ENCODE results near the gene ZNG1E. TPM values are rescaled to one million over a fixed set of nuclear protein-coding genes. Genes with fewer than 3 reads are reported as not detected.
"Not testable (repeated sequence)": the region's sequence is repeated elsewhere in the genome, so short reads cannot be mapped to it uniquely, and the experiment has no call there.

Gene ZNG1E
- total RNA-seq (10 to 100 TPM; 48.3 to 53.2 TPM), polyA plus RNA-seq (ENCODE audit: insufficient read depth, low read depth, low replicate concordance) (23.5 TPM)
- long read RNA-seq, donor 1, transcript CBWD5-202 (3 exons, 1,347 nt): major isoform, 17 of 28 reads
- long read RNA-seq, donor 1, partial matches to known transcripts: 5 of 28 reads
- long read RNA-seq, donor 1, other reads (novel, unspliced or antisense): 0 of 28 reads
- long read RNA-seq, donor 2, transcript CBWD5-202 (3 exons, 1,347 nt): major isoform, 6 of 16 reads
- long read RNA-seq, donor 2, partial matches to known transcripts: 8 of 16 reads
- long read RNA-seq, donor 2, other reads (novel, unspliced or antisense): 0 of 16 reads

DNA sequence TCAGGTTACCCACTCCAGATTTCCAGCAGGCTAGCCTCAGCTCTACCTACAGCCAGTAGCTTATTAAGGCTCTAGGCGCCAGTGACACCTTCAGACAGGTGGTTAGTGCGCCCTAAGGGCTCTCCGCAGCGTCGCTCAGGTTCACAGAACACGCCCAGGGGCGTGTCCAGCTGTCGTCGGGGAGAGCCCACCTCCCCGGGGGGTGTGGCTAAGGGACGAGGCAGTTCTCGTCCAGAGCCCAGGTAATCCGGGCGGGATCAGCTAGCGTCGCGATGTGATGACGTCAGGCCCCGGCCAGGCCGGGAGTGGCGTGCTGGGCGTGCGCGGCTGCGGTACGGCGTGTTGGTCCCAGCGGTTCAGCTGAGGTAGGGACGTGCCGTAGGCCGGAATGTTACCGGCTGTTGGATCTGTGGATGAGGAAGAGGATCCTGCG lies at the start of gene ZNG1E:
Gene ZNG1E, plus strand, starts transcription at position 340 of the 433 bp plus-strand sequence. Its CDS starts 49 bp downstream, at position 389.
- peak within 1 kb of the TSS; percentile 41 to 43 for H3K4me3 ChIP-seq
- H3K4me1 ChIP-seq; H3K9me3 ChIP-seq; H3K27me3 ChIP-seq; intact Hi-C loops (cut with DNase I; ENCODE audit: low total_unique reads); H3K27ac ChIP-seq; H3K36me3 ChIP-seq (ENCODE audit: low read depth, missing control alignments): not testable (repeated sequence)
- peak; percentile 69 for DNase-seq
- 0% methylated on average over 3 of the region's 33 CpGs; no CpG with 5 or more reads in 1 of the 2 donors for WGBS, 2 donors

DNA sequence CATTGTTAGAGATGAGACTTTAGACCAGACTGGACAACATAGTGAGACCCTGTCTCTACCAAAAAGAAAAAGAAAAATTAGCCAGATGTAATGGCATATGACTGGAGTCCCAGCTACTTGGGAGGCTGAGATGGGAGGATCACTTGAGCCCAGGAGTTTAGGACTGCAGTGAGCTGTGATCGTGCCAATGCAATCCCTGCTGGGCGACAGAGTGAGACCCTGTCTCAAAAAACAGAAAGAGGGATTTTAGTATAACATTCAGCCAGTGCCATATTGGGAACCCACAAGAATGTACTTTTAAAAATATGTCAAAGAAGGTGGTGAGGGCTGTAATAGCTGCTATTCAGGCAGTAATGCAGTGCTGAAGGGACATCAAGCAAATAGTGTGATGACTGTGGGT lies 2.1 kb upstream of the ZNG1E start:
- DNase-seq; H3K4me1 ChIP-seq; H3K27ac ChIP-seq; H3K36me3 ChIP-seq (ENCODE audit: low read depth, missing control alignments); H3K27me3 ChIP-seq; intact Hi-C loops (cut with DNase I; ENCODE audit: low total_unique reads); H3K4me3 ChIP-seq; H3K9me3 ChIP-seq: not testable (repeated sequence)
- WGBS, 2 donors: 85 to 87% methylated on average over 2 of the region's 2 CpGs

DNA sequence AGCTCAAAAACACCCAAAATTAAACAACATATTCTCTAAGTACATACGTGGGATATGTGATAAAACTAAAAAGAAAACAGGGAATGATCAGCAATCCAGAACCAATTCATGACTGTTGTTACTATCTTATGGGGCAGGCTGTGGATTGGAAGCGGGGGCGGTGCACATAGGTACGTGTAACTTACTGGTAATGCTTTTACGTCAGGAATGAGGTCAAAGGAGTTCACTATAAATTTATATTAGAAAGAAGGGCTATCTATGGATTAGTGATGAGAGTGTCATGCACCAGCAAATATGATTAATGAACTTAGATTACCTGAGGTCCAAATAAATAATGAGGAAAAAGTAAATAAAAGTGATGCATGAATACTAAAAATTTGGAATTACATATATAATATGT lies 710 bp upstream of the ZNG1E start:
- H3K27me3 ChIP-seq; H3K27ac ChIP-seq; intact Hi-C loops (cut with DNase I; ENCODE audit: low total_unique reads); H3K36me3 ChIP-seq (ENCODE audit: low read depth, missing control alignments); DNase-seq; H3K4me1 ChIP-seq; H3K9me3 ChIP-seq: not testable (repeated sequence)
- 16 to 21% methylated on average over 4 to 5 of the region's 5 CpGs for WGBS, 2 donors
- peak overlapping the region in 1 of 2 donors; percentile 43 for H3K4me3 ChIP-seq

DNA sequence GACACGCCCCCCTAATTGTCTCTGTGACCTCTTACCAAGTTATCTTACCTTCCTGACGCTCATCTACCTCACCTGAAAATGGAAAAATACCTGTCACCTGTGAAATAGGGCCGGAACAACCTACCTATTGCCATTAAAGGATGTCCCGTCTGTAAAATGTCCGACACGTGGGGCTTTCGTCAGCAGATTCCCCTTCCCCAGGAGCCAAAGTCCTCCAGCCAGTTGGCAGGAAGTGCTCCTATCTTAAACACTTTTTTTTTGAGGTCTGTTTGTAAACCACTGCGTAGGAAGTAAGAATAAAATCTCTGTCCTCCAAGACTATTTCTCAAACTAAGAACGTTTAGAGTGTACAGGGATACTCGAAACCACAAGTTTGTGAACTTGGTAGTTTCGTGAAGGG lies 661 bp downstream of the ZNG1E start:
- H3K4me1 ChIP-seq; H3K27ac ChIP-seq; intact Hi-C loops (cut with DNase I; ENCODE audit: low total_unique reads); H3K27me3 ChIP-seq; H3K9me3 ChIP-seq; H3K36me3 ChIP-seq (ENCODE audit: low read depth, missing control alignments); H3K4me3 ChIP-seq: not testable (repeated sequence)
- 0 to 3% methylated on average over 4 to 6 of the region's 11 CpGs for WGBS, 2 donors
- peak; percentile 17 for DNase-seq

DNA sequence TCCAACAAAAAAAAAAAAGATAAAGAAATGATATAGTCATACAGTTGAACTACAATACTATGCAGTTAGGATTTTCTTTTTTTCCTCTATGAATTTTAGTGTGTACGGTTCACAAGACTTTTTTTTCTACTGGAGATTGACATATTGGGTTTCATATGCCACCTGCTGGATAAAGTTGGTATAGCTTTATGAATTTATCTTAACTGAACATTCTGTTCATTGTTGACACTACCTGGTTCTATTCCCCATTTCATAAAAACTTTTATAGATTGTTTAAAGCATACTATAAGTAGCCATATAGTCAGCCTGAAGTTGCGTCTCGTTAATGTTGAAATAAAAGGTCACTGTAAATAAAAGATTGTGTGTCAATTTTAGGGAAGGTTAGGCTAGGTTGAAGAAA lies 2.8 kb downstream of the ZNG1E start:
- H3K27me3 ChIP-seq; H3K9me3 ChIP-seq; H3K4me3 ChIP-seq; H3K4me1 ChIP-seq; H3K27ac ChIP-seq; H3K36me3 ChIP-seq (ENCODE audit: low read depth, missing control alignments); DNase-seq; intact Hi-C loops (cut with DNase I; ENCODE audit: low total_unique reads): not testable (repeated sequence)
- WGBS, 2 donors: 29 to 48% methylated on average over 3 of the region's 3 CpGs

- H3K9me3 ChIP-seq; intact Hi-C loops (cut with DNase I; ENCODE audit: low total_unique reads); H3K27ac ChIP-seq; H3K36me3 ChIP-seq (ENCODE audit: low read depth, missing control alignments); H3K4me3 ChIP-seq; DNase-seq; H3K4me1 ChIP-seq; H3K27me3 ChIP-seq: not testable (repeated sequence)
- no CpG with 5 or more reads among the region's 2 CpGs for WGBS, 2 donors
These were observed 27.8 kb downstream of the ZNG1E start for GRCh38 chr9:65703550-65703949.

DNA sequence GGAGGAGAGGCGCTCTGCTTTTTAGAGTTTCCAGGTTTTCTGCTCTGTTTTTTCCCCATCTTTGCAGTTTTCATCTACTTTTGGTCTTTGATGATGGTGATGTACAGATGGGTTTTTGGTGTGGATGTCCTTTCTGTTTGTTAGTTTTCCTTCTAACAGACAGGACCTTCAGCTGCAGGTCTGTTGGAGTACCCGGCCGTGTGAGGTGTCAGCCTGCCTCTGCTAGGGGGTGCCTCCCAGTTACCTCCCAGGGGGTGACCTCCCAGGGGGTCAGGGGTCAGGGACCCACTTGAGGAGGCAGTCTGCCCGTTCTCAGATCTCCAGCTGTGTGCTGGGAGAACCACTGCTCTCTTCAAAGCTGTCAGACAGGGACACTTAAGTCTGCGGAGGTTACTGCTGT lies 38.7 kb downstream of the ZNG1E start:
- H3K4me3 ChIP-seq; H3K4me1 ChIP-seq; H3K27me3 ChIP-seq; H3K36me3 ChIP-seq (ENCODE audit: low read depth, missing control alignments); DNase-seq; H3K9me3 ChIP-seq; intact Hi-C loops (cut with DNase I; ENCODE audit: low total_unique reads); H3K27ac ChIP-seq: not testable (repeated sequence)
- 89% methylated on average over 3 of the region's 5 CpGs; no CpG with 5 or more reads in 1 of the 2 donors for WGBS, 2 donors

GRCh38 chr9:65737096-65737564 lies 61.4 kb downstream of the ZNG1E start, which contains the start of gene FOXD4L4:
Gene FOXD4L4 (plus strand): TSS chr9:65737146. CDS start chr9:65737146, 0 bp downstream.
- H3K27ac ChIP-seq; H3K9me3 ChIP-seq; H3K36me3 ChIP-seq (ENCODE audit: low read depth, missing control alignments); H3K4me3 ChIP-seq; intact Hi-C loops (cut with DNase I; ENCODE audit: low total_unique reads); H3K4me1 ChIP-seq; H3K27me3 ChIP-seq: not testable (repeated sequence)
- DNase-seq: peak; percentile 13
- 12 to 13% methylated on average over 9 to 20 of the region's 38 CpGs for WGBS, 2 donors

DNA sequence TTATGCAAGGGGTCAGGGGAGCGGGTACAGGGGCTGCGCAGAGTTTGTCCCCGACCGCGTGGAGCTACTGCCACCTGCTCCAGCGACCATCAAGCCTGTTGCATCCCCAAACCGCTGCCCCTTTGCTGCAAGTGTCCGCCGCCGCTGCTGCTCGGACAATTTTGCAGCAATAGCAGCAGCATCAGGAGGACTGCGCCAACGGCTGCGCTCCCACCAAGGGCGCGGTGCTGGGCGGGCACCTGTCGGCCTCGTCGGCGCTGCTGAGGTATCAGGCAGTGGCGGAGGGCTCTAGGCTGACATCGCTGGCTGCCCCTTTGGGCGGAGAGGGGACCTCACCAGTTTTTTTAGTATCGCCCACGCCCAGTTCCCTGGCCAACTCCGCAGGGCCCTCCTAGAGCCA lies 62.4 kb downstream of the ZNG1E start:
- H3K4me3 ChIP-seq; DNase-seq; H3K36me3 ChIP-seq (ENCODE audit: low read depth, missing control alignments); H3K27me3 ChIP-seq; H3K4me1 ChIP-seq; H3K9me3 ChIP-seq; intact Hi-C loops (cut with DNase I; ENCODE audit: low total_unique reads); H3K27ac ChIP-seq: not testable (repeated sequence)
- WGBS, 2 donors: 0% methylated on average over 1 of the region's 27 CpGs; no CpG with 5 or more reads in 1 of the 2 donors

Other genes with a start within 250 kb of the ZNG1E start
- gene FOXD4L4, start 61.2 kb downstream of the ZNG1E start, total RNA-seq: under 1 TPM in 1 of 2 donors, not detected in 1; 0.62 TPM
- gene FOXD4L4, start 61.2 kb downstream of the ZNG1E start, polyA plus RNA-seq (ENCODE audit: insufficient read depth, low read depth, low replicate concordance): not detected

Measured in testis (tissue), 5 donors.